PC-3 (cell line): ENCODE results near the gene SCN5A.

ENCODE experiments used
- CTCF ChIP-seq: fragments of 300-600 bp; sonication (generic); conservative IDR thresholded peaks from 2 replicates; pipeline ENCODE4 v1.5.1; 2017; ENCODE audit warnings: antibody characterized with exemption, low read depth, mild to moderate bottlenecking, low read length
- EZH2 ChIP-seq: fragments of 300-600 bp; sonication (generic); IDR thresholded peaks from one replicate; pipeline ENCODE4 v1.6.1; 2017; ENCODE audit warnings: antibody characterized with exemption, mild to moderate bottlenecking, low read length; ENCODE audit not compliant: unreplicated experiment
- EZH2phosphoT487 ChIP-seq: fragments of 300-600 bp; sonication (generic); IDR thresholded peaks from 2 replicates; pipeline ENCODE4 v1.6.1; 2018; ENCODE audit warnings: mild to moderate bottlenecking, antibody characterized with exemption, low read length, borderline replicate concordance

GRCh38 chr3:38698760-38699159 lies 49.3 kb upstream of the SCN5A start:
- TF ChIP-seq CTCF (no peak), EZH2 (no peak), EZH2phosphoT487 (no peak)
